ENCODE measurements around the gene LDHD. TPM values are rescaled to one million over a fixed set of nuclear protein-coding genes. Genes with fewer than 3 reads are reported as not detected.
A peak's percentile ranks its signal among the peaks of the same experiment; 100 is the strongest.

Gene LDHD
- total RNA-seq, 1 experiment from 2014 or later: 0.10 TPM

DNA sequence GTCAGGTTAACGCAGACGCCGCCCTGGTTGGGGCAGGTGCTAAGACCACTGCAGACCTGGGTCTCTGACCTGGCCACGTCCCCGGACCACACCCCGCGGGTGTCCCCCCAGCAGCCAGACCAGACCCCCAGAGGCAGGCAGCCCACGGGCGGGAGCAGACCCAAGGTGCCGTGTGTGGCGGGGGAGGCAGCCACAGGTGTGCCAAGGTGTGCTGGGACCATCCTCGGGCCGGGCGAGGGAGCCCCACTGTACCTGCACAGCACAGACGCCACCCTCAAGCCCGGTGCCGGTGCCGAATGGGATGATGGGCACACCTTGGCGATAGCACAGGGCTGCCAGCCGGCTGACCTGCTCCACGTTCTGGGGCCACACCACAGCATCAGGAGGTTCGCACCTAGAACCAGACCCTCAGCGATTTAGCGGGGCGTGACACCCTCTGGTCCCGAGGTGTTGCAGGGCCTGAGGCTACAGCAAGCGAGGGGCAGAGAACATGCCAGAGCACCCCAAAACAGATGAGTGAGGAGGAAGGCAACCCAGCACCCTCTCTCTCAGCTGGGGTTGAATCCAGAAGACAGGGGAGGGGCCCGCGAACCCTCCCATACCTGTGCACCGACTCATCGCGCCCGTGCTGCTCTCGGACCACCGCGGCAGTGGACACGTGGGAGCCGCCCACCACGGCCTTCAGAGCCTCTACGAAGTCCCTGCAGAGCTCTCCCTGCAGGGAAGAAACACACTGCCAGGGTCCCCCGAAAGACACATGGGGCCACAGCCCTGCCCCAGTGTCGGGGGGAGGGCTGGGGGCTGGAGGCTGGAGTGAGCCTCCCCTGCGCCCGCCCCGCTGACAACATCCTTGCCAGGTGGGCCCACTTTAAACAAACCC lies 1.4 kb downstream of the LDHD start:
- DNase-seq (ENCODE audit: low spot score): no peak

DNA sequence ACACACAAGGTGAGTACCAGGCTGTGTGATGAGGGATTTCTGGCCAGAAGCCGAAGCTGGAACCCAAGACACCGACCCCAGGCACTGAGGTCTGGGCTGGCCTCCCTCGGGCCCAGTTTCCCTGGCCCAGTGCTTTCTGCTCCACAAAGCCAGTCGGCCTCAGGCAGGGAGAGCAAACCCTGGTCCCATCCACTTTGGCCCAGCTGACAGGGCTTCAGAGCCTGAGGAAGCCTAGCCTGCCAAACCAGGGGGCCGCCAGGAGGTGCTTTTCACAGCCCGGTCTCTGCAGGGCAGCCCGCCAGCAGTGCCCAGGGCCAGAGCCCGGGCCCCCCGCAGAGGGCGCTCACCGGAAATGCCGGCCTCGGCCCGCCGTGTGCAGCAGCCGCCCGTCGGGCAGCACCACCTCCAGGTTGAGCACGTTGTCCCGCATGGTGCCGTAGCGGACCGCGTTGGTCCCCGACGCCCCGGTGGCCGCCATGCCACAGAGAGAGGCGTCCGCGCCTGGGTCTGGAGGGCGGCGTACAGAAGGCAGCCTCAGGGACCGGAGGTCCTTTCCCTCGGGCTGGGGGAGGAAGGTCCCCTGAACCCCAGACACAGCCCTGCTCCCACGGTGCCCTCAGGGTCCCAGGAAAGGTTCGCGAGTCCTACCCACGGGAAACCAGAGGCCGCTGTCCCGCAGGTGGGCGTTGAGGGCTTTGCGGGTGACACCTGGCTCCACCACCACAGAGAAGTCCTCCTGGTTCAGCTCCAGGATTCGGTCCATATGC lies 2.2 kb downstream of the LDHD start:
- DNase-seq (ENCODE audit: low spot score): no peak

DNA sequence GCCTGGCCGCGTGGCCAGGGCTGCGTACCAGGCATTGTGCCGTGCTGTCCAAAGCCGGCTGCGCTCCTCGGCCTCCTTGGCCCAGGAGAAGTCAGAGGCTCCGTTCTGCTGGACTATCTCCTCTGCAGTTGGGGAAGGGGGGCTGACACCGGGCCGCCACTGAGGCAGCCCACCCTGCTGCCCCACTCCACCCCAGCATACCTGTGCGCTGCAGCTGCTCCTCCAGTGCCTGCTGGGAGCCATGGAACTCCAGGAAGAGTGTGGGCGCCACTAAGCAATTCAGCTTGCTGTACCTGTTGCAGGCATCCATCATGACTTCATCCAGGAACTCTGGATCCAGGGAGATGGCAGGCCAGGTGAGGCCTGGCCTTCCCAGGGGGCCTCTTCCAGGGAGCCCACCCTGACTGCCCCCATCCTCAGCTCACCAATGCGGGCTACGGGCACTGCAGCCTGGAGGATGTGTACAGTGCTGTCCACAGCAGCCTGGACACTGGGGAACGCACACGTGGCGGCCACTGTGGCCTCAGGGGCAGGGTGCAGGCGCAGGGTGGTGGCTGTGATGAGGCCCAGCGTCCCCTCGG lies 2.9 kb downstream of the LDHD start:
- no peak for DNase-seq (ENCODE audit: low spot score)

DNA sequence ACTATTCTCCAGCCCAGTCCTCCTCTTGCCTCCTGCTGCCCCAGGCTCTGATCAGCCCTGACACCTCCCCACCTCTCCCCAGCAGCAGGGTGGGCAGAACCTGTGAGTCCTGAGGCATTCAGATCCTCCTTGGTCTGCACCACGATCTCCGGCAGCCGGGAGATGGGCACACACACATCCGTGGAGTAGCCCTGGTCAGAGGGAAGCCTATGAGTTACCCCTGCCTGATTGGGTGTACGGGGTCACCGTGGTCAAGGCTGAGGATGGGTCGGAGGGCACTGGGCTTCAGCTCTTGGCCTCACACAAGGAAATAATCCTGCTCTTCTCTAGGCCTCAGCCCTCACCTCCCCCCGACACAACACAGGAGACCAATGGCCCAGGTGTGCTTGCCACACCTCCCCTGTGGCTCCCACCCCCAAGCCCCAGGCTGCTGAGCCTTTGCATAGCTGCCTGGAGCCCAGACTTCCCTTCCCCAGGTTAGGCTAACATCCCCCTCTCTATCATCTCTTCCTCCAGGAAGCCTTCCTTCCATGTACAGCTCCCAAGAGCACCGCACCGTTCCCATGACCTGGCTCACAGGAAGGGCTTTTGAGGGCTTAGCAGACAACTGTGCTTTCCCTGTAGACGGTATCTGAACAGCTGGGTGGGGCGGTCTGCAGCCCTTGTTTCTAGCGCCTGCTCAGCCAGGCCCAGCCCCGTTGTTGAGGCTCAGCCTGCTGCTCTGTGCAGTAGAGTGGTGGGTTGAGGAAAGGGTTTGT lies 3.7 kb downstream of the LDHD start:
- DNase-seq (ENCODE audit: low spot score): no peak

DNA sequence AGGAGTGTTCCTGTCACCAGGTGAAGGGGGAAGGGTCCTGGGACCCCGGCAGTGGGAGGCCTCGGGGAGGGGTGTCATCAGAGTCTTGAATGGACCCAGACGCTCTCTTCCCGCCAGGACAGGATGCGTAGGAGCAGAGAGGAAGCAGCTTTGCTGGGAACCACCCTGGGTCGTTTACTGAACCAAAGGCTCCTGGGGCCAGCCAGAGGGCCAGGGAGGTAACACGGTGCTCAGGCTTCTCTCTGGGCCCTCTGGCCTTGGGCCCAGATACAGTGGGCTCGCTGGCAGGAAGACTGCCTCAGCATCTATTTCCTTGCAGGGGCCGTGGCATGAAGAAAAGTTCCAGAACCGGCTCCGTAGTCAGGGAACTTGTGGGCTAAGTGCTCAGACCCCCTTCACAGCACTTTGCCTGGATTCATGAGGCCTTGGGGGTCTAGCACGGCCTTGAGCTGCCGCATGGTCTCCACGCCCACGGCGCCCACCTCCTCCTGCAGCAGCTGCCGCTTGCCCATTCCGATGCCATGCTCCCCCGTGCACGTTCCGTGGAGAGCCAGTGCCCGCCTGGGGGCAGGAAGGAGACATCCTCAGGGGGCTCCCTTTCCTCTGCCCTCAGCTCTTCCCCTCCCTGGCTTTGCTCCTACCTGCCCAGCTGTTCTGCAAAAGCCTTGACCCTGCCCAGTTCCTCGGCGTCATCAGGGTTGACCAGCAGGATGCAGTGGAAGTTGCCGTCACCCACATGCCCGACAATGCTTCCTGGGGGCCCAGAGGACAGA lies 4.4 kb downstream of the LDHD start:
- no peak for DNase-seq (ENCODE audit: low spot score)

DNA sequence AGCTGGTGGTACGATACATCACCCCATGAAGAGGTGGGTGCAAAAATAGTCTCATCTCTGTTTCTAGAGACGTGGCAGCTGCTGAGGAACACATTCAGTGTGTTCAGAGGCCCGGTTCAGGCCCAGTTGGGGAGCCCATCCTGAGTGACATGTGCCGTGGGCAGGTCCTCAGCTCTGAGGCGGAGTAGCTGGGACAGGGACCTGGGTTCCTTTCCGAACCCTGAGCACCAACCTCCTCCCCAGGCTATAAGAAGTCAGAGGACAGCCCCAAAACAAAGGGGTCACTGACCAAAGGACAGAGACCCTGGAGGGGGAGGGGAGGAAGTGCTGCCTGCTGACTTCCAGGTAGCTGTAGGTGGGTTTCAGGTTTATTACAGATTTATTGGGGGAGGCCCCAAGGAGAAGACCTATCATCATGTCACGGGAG lies 5.1 kb downstream of the LDHD start:
- no peak for DNase-seq (ENCODE audit: low spot score)

DNA sequence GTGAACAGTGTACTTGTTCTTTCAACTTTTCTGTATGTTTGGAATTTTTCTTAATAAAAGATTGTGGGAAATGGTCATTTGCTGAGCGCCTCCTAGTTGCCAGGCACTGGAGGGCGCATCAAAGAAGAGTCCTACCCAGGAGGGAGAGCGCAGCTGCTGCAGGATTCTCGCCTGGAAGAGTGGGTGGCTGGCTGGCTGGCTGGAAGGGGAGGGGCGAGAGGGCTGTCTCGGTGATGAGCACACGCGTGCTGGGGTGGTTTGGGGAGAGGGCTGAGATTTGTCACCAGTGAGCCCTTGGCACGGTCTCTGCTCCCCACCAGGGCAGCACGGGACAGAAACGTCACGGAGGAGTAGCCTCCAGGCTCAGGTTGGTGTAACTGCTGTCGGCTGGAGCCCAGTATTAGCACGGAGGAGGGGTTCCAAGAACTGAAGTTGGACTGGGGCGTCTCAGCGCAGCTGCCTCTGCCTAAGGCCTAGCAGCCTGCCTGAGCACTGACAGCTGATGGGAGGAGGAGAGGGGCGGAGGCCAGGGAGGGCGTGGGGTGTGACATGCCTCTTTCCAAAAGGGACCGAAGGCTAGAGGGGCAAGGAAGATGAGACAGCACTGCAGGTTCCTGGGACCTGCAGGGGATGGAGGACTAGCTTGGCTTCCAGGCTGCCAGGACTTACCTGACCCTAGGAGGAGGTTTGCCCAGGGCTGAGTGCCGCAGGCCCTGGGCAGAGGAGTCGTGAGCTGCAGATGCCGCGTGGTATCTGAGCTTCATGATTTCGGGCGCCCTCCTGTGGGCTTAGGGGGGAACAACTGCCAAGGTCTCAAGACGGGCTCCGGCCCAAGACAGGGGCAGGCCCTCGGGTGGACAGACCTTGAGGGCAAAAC lies 5.7 kb downstream of the LDHD start:
- DNase-seq (ENCODE audit: low spot score): peak; percentile 79

DNA sequence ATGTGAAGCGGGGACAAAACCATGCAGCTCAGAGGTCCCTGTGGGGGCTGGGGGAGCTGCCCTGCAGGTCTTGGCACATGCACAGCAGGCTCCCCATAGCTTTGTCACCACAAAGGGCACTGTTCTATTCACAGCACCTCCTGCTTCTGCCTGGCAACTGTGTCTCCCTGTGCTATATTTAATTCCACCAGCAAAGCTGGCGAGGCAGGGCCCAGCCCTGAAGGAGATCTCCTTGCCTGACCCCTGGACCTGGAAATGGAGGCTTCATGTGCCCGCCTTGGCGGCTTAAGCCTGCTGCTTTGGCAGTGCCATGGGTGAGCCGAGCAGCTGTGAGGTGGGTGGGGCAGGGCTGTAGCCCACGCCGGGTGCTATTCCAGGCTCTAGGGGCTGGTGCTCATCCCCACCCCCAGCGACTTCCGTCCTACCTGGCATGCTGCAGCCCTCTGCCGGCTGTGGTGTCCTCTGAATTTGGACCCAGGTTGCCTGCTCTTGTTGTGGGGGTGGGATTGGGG lies 6.8 kb downstream of the LDHD start:
- peak; percentile 53 for DNase-seq (ENCODE audit: low spot score)

DNA sequence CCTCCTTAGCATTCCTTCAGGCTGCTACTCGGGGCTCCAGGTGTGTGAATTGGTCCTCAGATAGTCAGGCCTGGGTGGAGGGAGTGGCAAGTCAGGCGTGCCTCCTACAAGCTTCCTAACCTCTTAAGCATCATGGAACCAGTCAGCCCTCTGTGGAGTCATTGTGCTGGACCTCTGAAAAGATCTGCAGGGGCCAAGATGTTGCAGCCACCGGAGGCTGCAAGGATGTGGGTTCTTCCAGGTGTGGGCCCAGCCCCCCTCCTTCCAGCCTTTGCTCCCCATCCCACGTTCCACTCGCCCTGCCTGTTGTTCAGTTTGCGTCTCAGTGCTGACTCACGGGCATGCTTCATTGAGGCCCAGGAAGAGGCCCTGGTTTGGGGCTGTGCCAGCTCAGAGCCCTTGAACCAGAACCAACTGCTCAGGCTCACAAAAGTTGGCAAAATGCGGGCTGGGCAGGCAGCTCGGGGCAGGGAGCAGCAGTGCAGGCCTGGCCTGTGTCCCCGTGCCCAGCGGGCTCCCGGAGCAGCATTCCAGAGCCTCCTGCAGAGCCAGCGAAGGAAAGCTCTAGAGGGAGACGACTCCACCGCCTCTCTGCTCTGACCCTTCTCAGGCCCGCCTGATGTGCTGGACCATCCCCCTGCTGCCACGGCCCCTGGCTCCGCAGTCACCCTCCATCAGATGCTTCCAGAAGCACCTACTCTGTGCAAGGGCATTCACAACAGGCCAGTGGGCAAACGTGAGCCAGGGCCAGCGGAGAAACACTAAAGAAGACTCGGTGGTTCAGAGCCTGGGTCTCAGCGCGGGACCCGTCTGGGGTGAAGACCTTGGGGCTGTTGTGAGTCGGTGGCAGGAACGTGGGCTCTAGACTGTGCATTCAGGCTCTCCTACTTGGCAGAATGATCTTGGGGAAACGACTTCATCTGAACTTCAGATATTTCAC lies 7.5 kb downstream of the LDHD start:
- peak; percentile 96 for DNase-seq (ENCODE audit: low spot score)

DNA sequence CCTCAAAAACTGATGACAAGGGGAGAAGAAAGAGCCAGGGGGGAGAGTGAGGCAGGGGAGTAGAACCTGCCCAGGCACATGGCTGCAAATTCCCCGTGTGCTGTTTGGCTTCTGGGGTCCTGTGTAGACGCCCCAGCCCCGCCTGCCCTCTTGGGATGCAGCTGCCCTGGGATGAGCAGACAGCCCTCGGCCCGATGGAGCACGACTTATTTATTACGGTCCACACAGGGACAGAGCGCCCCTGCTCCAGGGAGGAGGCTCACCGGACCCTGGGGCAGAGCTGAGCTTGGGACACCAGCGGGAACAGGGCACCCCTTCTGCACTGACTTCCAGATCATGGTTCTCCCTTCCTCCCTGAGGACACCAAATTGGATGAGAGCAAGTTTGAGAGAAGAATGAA lies 9.1 kb downstream of the LDHD start:
- no peak for DNase-seq (ENCODE audit: low spot score)

DNA sequence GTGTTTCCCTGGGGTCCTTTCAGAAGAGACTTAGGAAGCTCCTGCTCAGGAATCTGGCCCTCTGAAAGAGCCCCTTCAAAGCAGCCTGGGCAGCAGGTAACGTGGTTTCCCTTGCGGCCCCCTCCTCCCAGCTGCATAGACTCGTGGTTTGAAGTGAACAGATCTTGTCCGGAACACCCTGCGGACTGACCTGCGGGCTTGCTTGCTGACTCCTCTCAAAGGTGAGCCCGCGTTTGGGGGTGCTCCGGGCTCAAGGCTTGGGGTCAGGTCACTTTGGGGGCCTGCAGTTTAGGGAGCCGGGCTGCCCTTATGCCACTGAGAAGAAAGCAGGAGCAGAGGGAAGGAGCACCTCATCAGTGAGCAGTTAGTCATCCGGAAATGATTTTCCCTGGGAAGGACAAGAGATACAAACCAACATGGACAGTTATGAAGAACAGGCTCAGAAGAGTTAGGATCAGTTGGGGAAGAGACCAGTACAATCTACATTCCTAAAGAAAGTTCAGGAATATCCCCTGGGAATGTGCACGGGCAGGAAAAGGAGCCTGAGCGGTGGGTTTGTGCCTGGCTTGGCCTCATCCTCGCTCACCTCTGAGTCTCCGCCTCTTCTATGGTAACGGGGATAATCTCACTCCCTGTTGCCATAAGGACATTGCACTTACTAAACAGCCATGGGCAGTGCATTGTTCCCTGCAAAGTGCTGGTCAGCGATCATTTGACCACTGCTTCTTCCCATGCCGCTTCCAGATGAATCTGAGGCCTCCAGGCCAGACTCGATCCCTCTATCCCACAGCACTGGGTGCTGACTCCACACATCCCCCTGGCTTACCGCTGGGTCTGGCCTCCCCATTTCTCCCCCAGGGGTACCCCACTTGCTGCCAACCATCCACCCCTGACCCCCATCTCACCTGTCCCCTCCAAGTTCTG lies 10.0 kb downstream of the LDHD start:
- no peak for DNase-seq (ENCODE audit: low spot score)

DNA sequence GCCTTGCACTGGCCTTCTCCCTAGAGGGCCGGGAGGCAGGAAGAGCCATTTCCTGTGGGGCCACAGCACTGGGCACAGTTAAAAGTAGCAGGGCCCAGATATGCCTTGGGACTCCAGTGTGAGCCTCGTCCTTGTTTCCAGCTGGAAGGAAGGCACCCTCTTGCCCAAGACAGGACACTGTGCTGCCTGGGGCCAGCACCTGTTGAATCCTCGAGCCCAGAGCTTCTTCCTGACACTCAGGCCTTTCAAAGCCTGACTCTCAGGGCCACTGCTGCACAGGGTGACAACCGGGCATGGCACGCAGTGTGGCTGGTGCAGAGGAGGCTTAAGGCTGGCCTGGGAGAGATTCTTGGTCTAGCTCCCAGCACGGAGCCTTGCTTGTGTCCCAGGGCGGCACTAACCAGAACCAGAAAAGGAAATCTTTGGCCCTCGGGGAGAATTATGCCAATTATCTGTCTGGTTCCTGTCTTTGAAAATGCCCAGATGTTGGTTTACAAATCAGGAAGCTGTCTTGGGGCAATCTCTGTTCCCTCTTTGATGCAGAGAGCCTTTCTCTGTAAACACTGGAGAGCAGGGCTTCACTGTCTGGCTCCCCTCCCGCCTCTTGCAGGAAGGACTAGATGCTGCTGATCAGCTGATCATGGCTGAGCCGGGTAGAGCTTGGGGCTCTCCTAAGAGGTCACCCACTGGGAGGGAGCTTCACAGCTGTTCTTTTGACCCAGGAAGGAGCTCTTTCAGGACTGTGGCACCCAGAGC lies 11.1 kb downstream of the LDHD start:
- DNase-seq (ENCODE audit: low spot score): no peak

DNA sequence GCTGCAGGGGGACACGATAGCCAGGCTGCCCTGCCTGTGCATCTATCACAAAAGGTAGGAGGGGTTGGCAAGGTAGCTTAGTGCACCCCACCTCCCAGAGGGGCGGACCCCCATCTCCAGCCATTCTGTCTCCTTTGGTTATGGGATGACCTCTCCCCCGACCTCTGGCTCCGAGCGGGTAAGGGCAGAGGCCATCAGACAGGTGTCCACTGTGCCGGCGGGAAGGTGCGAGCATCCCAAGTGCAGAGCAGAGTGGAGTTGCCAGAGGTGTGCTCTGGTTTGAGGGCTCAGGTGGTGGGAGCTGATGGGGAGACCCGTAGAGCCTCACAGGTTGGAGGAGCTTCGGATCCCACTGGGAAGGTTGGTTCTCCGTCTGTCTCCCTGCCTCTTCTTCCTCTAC lies 11.7 kb downstream of the LDHD start:
- no peak for DNase-seq (ENCODE audit: low spot score)

DNA sequence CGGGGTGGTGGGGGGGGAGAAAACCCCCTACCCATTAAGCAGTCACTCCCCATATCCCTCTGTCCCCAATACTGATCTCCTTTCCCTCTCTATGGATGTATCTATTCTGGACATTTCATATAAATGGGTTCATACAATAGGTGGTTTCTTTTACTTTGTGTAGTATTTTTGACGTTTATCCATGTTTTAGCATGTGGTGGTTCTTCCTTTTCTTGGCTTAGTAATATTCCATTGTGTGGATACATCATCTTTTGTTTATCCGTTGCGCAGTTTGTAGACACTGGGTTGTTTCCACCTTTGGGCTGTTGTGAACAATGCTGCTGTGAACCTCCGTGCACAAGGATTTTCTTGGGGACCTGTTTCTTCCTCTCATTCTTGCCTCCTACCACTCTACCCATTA lies 12.6 kb downstream of the LDHD start:
- DNase-seq (ENCODE audit: low spot score): no peak

DNA sequence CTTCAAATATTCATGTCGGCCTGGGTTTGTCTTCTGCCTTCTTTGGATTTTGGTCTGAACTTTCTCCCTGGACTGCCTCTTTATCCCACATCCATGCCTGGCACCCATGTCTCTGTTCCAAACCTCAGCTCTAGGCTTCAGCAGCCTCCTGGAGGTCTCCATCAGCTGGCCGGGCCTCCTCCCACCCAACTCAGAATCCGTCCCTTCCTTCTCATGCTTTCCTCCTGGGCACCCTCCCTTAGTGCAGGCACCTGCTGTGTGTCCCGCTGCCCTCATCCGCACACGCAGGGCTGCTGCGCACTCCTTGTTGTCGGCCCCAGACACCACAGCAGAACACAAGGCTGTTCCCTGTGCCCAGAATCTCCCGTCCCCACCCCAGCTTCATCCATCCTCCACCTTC lies 14.0 kb downstream of the LDHD start:
- DNase-seq (ENCODE audit: low spot score): no peak

DNA sequence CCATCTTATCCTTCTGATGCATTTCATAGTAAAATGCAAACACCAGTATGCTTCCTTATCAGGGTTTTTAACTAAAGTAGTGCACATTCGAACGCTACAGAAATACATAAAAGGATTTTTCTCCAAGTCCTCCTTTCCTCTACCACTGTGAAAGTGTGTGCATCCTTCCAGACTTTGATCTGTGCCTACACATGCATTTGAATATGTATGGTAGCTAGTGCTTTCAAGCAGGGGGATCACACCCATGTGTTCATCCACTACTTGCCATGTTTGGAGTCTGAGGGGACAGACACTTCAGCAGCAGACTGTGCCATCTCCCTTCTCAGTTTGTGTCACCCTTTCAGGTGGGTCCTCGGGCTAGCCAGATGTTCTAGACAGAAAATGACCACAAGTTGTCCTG lies 14.9 kb downstream of the LDHD start:
- DNase-seq (ENCODE audit: low spot score): no peak

DNA sequence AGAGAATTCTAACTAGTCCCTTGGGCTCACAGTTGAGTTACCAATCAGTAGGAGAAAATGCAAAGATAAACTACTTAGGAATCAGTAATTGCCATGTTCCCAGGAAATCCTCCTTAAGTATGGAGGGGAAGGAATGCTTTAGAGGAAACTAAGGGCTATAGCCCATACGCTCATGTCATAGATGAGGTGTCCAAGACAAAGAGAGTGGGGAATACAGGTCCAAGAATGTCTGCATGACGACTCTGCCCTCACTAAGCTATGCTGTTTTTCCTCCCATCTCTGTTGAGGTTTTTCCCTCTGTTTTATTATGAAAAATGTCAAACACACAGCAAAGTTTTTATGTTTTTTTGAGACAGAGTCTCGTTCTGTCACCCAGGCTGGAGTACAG lies 16.0 kb downstream of the LDHD start:
- no peak for DNase-seq (ENCODE audit: low spot score)

All from H4 (cell line).